Gastroesophageal sphincter (tissue), 4 donors: ENCODE measurements around the gene FBXW11. TPM values are rescaled to one million over a fixed set of nuclear protein-coding genes. Genes with fewer than 3 reads are reported as not detected.

Source experiments
- ATAC-seq: fragments of 150-250 bp; one replicate; pipeline ENCODE4 v1.9.1; 2016; ENCODE audit warnings: mild to moderate bottlenecking, moderate library complexity
- H3K27ac ChIP-seq, 4 donors: fragments of 200-600 bp; sonication (generic) in 3 of 4; 1 replicate in 3 of 4; 2 replicates in 1 of 4; pipeline ENCODE4 v1.5.1; 2016 to 2019
- H3K27me3 ChIP-seq: fragments of 200-600 bp; sonication (generic); one replicate; pipeline ENCODE4 v1.5.1; 2019
- H3K36me3 ChIP-seq, 2 donors: fragments of 200-600 bp; sonication (generic); one replicate each; pipeline ENCODE4 v1.5.1; 2019; ENCODE audit warnings: control low read depth in 1 of 2
- H3K4me1 ChIP-seq, 3 donors: fragments of 200-600 bp; sonication (generic); 1 replicate in 2 of 3; 2 replicates in 1 of 3; pipeline ENCODE4 v1.5.1; 2016 to 2019; ENCODE audit warnings: control low read depth in 2 of 3
- H3K4me3 ChIP-seq, 2 donors: fragments of 200-600 bp; sonication (generic); one replicate each; pipeline ENCODE4 v1.5.1; 2019; ENCODE audit warnings: mild to moderate bottlenecking in 1 of 2, moderate library complexity in 1 of 2
- H3K9me3 ChIP-seq, 3 donors: fragments of 200-600 bp; sonication (generic); one replicate each; pipeline ENCODE4 v1.5.1; 2017 to 2019; ENCODE audit warnings: control low read depth in 2 of 3
- CTCF ChIP-seq, 4 experiments: fragments of 200-600 bp in 2 of 4; fragments of 450-650 bp in 2 of 4; sonication (generic) in 1 of 4; IDR thresholded peaks; one replicate each; pipeline ENCODE4 v1.5.1; 2017 to 2019; ENCODE audit warnings: antibody characterized with exemption in 4 of 4, mild to moderate bottlenecking in 2 of 4, moderate library complexity in 2 of 4
- EP300 ChIP-seq: sonication (generic); formaldehyde crosslinking; IDR thresholded peaks from one replicate; pipeline ENCODE4 v1.6.1; 2017; ENCODE audit warnings: antibody characterized with exemption, mild to moderate bottlenecking
- POLR2A ChIP-seq, 2 donors: fragments of 450-650 bp; IDR thresholded peaks; one replicate each; pipeline ENCODE4 v1.6.1; 2017; ENCODE audit warnings: antibody characterized with exemption in 2 of 2, mild to moderate bottlenecking in 2 of 2, moderate library complexity in 1 of 2
- POLR2AphosphoS5 ChIP-seq: sonication (generic); formaldehyde crosslinking; IDR thresholded peaks from one replicate; pipeline ENCODE4 v1.6.1; 2017; ENCODE audit warnings: antibody characterized with exemption
- WGBS, 2 donors: methylation state at CpG; one replicate each; pipeline ENCODE4 v1.1.5; 2018; ENCODE audit warnings: low coverage in 1 of 2; 5-methylcytosine and 5-hydroxymethylcytosine counted together
- total RNA-seq, 4 donors: library from RNA; depleted of rRNA; stranded (reverse); fragments of >200 nt; gene quantifications; one replicate each; pipeline ENCODE4 v1.1.0, GENCODE V29; 2016

Gene FBXW11
- total RNA-seq, 4 donors from 2014 or later: 64.3 to 88.3 (median 76.3) TPM

- no peaks in the 10 kb centered on the region for H3K27me3 ChIP-seq
- H3K9me3 ChIP-seq: no peaks in the 10 kb centered on the region
- H3K27ac ChIP-seq: no peak overlapping the region
- H3K4me1 ChIP-seq: peaks cover 0 to 5% (median 0%) of the 10 kb centered on the region in 3 donors
- TF ChIP-seq POLR2A (IDR thresholded peaks at IDR 0.05) (no peak), EP300 (no peak), CTCF (IDR thresholded peaks at IDR 0.05) (no peak), POLR2AphosphoS5 (no peak)
- WGBS, 2 donors: 88 to 89% methylated on average over 4 of the region's 4 CpGs
- ATAC-seq: no peak
- peaks cover 0 to 28% of the 10 kb centered on the region in 2 donors for H3K36me3 ChIP-seq
- no peak overlapping the region for H3K4me3 ChIP-seq
Measured at GRCh38 chr5:171898386-171898785, 108.1 kb downstream of the FBXW11 start.

GRCh38 chr5:171897231-171897630 lies 109.2 kb downstream of the FBXW11 start:
- Histone ChIP-seq H3K9me3 (no peaks in the 10 kb centered on the region), H3K36me3 (peaks cover 0 to 28% of the 10 kb centered on the region in 2 donors), H3K27me3 (no peaks in the 10 kb centered on the region), H3K4me3 (no peak overlapping the region), H3K4me1 (peaks cover 0 to 5% (median 0%) of the 10 kb centered on the region in 3 donors), H3K27ac (no peak overlapping the region)
- no peak for TF ChIP-seq CTCF (IDR thresholded peaks at IDR 0.05)
- TF ChIP-seq EP300: no peak
- no peak for TF ChIP-seq POLR2A (IDR thresholded peaks at IDR 0.05)
- ATAC-seq: no peak
- WGBS, 2 donors: 100% methylated on average over 1 of the region's 1 CpG

GRCh38 chr5:171895081-171895480 lies 111.4 kb downstream of the FBXW11 start:
- H3K4me1 ChIP-seq: peaks cover 0 to 5% (median 0%) of the 10 kb centered on the region in 3 donors
- H3K36me3 ChIP-seq: peaks cover 0 to 46% of the 10 kb centered on the region in 2 donors
- H3K27me3 ChIP-seq: no peaks in the 10 kb centered on the region
- no peak overlapping the region for H3K4me3 ChIP-seq
- no peak for TF ChIP-seq CTCF (IDR thresholded peaks at IDR 0.05)
- TF ChIP-seq EP300: no peak
- no peak for TF ChIP-seq POLR2A (IDR thresholded peaks at IDR 0.05)
- TF ChIP-seq POLR2AphosphoS5: no peak
- no peak for ATAC-seq
- no peak overlapping the region for H3K27ac ChIP-seq
- H3K9me3 ChIP-seq: no peaks in the 10 kb centered on the region
- WGBS, 2 donors: 71 to 79% methylated on average over 2 of the region's 2 CpGs

- Histone ChIP-seq H3K27me3 (no peaks in the 10 kb centered on the region), H3K4me1 (peaks cover 0 to 5% (median 0%) of the 10 kb centered on the region in 3 donors), H3K4me3 (no peak overlapping the region), H3K27ac (no peak overlapping the region), H3K36me3 (peaks cover 0 to 54% of the 10 kb centered on the region in 2 donors), H3K9me3 (no peaks in the 10 kb centered on the region)
- no peak for ATAC-seq
- WGBS, 2 donors: 67 to 78% methylated on average over 4 of the region's 4 CpGs
- TF ChIP-seq CTCF (IDR thresholded peaks at IDR 0.05): no peak
- TF ChIP-seq POLR2AphosphoS5: no peak
- no peak for TF ChIP-seq POLR2A (IDR thresholded peaks at IDR 0.05)
- TF ChIP-seq EP300: no peak
Measured at GRCh38 chr5:171893290-171893886, 113.0 kb downstream of the FBXW11 start.

GRCh38 chr5:171891595-171891994 lies 114.8 kb downstream of the FBXW11 start:
- no peak for TF ChIP-seq POLR2A (IDR thresholded peaks at IDR 0.05)
- no peak for TF ChIP-seq CTCF (IDR thresholded peaks at IDR 0.05)
- no peak for TF ChIP-seq EP300
- TF ChIP-seq POLR2AphosphoS5: no peak
- 69 to 71% methylated on average over 6 of the region's 6 CpGs for WGBS, 2 donors

More at GRCh38 chr5:171891595-171891994, 114.8 kb downstream of the FBXW11 start:
- Histone ChIP-seq H3K36me3 (peaks cover 0 to 53% of the 10 kb centered on the region in 2 donors), H3K27me3 (no peaks in the 10 kb centered on the region), H3K4me1 (peaks cover 0 to 5% (median 0%) of the 10 kb centered on the region in 3 donors), H3K9me3 (no peaks in the 10 kb centered on the region), H3K27ac (no peak overlapping the region), H3K4me3 (no peak overlapping the region)
- ATAC-seq: no peak
